Measurements from ENCODE around the gene ITGA11. TPM values are rescaled to one million over a fixed set of nuclear protein-coding genes. Genes with fewer than 3 reads are reported as not detected.

Gene ITGA11
- total and polyA plus RNA-seq, 9 donors, result 1.2 to 34.5 (median 4.4) TPM

DNA sequence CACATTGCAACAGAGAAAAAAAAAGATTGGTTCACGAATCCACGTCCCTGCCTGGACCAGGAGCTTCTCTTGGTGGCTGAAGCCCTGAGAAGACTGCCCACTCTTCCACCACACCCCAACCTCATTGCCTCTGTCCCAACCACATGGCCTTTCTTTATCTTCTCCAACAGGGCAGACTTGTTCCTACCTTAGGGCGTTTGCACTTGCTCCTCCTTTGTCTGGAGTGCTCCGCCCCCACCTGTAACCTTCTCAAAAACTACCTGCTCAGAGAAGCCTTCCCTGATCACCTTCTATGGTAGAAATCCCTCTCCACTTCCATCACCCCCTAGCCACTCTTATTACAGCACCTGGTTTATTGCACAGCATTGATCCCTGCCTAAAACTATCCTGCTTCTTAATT, 64.7 kb downstream of the ITGA11 start:
- intact Hi-C loops (cut with DNase I), result no loop called here
- DNase-seq, result no peak
- TF ChIP-seq, protein P1, sequence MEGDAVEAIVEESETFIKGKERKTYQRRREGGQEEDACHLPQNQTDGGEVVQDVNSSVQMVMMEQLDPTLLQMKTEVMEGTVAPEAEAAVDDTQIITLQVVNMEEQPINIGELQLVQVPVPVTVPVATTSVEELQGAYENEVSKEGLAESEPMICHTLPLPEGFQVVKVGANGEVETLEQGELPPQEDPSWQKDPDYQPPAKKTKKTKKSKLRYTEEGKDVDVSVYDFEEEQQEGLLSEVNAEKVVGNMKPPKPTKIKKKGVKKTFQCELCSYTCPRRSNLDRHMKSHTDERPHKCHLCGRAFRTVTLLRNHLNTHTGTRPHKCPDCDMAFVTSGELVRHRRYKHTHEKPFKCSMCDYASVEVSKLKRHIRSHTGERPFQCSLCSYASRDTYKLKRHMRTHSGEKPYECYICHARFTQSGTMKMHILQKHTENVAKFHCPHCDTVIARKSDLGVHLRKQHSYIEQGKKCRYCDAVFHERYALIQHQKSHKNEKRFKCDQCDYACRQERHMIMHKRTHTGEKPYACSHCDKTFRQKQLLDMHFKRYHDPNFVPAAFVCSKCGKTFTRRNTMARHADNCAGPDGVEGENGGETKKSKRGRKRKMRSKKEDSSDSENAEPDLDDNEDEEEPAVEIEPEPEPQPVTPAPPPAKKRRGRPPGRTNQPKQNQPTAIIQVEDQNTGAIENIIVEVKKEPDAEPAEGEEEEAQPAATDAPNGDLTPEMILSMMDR (IDR thresholded peaks at IDR 0.05), result no peak
- TF ChIP-seq POLR2A (IDR thresholded peaks at IDR 0.05) (no peak), EP300 (IDR thresholded peaks at IDR 0.05) (no peak)
- Histone ChIP-seq H3K9me3 (no peaks in the 10 kb centered on the region), H3K4me1 (ENCODE audit: insufficient read depth) (peaks cover 5% of the 10 kb centered on the region), H3K27ac (no peak overlapping the region), H3K4me3 (no peak overlapping the region), H3K27me3 (no peaks in the 10 kb centered on the region), H3K36me3 (no peaks in the 10 kb centered on the region)
- 86 to 92% (median 87%) methylated on average over 4 of the region's 4 CpGs for WGBS, 3 donors

- intact Hi-C loops (cut with DNase I), result no loop called here
- Histone ChIP-seq H3K36me3 (no peaks in the 10 kb centered on the region), H3K9me3 (no peaks in the 10 kb centered on the region), H3K4me1 (ENCODE audit: insufficient read depth) (peaks cover 5% of the 10 kb centered on the region), H3K27me3 (no peaks in the 10 kb centered on the region), H3K27ac (no peak overlapping the region), H3K4me3 (no peak overlapping the region)
- no peak for TF ChIP-seq POLR2A (IDR thresholded peaks at IDR 0.05)
- TF ChIP-seq EP300 (IDR thresholded peaks at IDR 0.05), result no peak
- TF ChIP-seq, protein P1 (IDR thresholded peaks at IDR 0.05), result no peak
- 62 to 67% (median 62%) methylated on average over 9 of the region's 9 CpGs for WGBS, 3 donors
- no peak for DNase-seq
These were observed 65.6 kb downstream of the ITGA11 start for GRCh38 chr15:68366314-68366713.

GRCh38 chr15:68365770-68366169, 66.2 kb downstream of the ITGA11 start:
- no peaks in the 10 kb centered on the region for H3K9me3 ChIP-seq
- no peaks in the 10 kb centered on the region for H3K36me3 ChIP-seq
- no peak overlapping the region for H3K4me3 ChIP-seq
- H3K4me1 ChIP-seq (ENCODE audit: insufficient read depth), result peaks cover 5% of the 10 kb centered on the region
- 73 to 84% (median 79%) methylated on average over 6 of the region's 6 CpGs for WGBS, 3 donors
- TF ChIP-seq EP300 (IDR thresholded peaks at IDR 0.05), result no peak
- no peak for TF ChIP-seq POLR2A (IDR thresholded peaks at IDR 0.05)
- TF ChIP-seq, protein P1 (IDR thresholded peaks at IDR 0.05), result no peak
- intact Hi-C loops (cut with DNase I), result no loop called here
- no peaks in the 10 kb centered on the region for H3K27me3 ChIP-seq
- no peak for DNase-seq
- H3K27ac ChIP-seq, result no peak overlapping the region

DNA sequence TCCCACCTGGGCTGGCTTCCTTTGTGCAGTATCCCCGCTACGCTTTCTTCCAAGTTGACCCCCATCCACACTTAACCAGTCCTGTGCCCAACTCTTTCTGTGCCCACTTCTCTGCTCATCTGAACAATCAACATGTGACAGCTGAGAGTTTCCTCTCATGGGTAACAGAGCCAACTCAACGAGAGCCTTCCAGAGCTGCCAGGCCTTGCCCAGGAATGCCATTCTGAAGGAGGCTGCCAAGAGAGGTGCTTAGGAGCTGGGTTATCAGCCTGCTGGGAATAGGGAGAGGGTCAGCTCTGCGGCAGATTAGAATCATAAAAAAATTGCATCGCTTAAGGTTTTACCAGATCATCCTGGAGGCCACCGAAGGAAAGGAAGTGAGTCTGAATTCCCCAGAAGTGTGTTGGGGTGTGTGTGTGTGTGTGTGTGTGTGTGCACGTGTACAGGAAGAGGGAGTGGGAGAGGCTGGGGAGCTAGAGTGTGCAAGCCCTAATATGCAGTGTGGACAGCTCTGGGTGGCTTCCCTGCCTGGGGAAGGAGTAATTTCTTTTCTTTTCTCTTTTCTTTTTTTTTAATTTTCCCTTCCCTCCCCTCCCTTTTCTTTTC, 66.7 kb downstream of the ITGA11 start:
- WGBS, 3 donors, result 71 to 75% (median 74%) methylated on average over 7 of the region's 7 CpGs
- no peak overlapping the region for H3K4me3 ChIP-seq
- H3K27me3 ChIP-seq, result no peaks in the 10 kb centered on the region
- no peaks in the 10 kb centered on the region for H3K9me3 ChIP-seq
- H3K27ac ChIP-seq, result no peak overlapping the region
- H3K36me3 ChIP-seq, result no peaks in the 10 kb centered on the region
- intact Hi-C loops (cut with DNase I), result no loop called here
- no peak for DNase-seq
- TF ChIP-seq, protein P1 (IDR thresholded peaks at IDR 0.05), result no peak
- TF ChIP-seq POLR2A (IDR thresholded peaks at IDR 0.05) (no peak), EP300 (IDR thresholded peaks at IDR 0.05) (no peak)
- H3K4me1 ChIP-seq (ENCODE audit: insufficient read depth), result no peaks in the 10 kb centered on the region

Measured in ovary (tissue), 9 donors.